K562 (cell line): ENCODE measurements around the gene ANKRD13B. TPM values are rescaled to one million over a fixed set of nuclear protein-coding genes. Genes with fewer than 3 reads are reported as not detected.
A peak's percentile ranks its signal among the peaks of the same experiment; 100 is the strongest.

Experiments
- CSDE1 ChIP-seq, 2 experiments: fragments of 450-650 bp; IDR thresholded peaks; 2 replicates each; pipeline ENCODE4 v1.6.1; 2016; ENCODE audit warnings: mild to moderate bottlenecking in 1 of 2
- HMGXB4 ChIP-seq: sonication (generic); formaldehyde crosslinking; IDR thresholded peaks from 2 replicates; pipeline ENCODE4 v1.8.1; 2023; ENCODE audit warnings: mild to moderate bottlenecking, missing genetic modification reagents
- HSF4 ChIP-seq: fragments of 250-450 bp; sonication (Bioruptor Pico); IDR thresholded peaks from 2 replicates; pipeline ENCODE4 v2.1.2; 2022; ENCODE audit warnings: mild to moderate bottlenecking, moderate library complexity, borderline replicate concordance
- IFI16 ChIP-seq: fragments of 250-450 bp; sonication (Bioruptor Pico); IDR thresholded peaks from 2 replicates; pipeline ENCODE4 v2.1.2; 2022; ENCODE audit warnings: mild to moderate bottlenecking, inconsistent platforms
- KDM2B ChIP-seq: fragments of 250-450 bp; sonication (Bioruptor Pico); IDR thresholded peaks from 2 replicates; pipeline ENCODE4 v1.8.0; 2021; ENCODE audit warnings: mild to moderate bottlenecking, moderate library complexity
- LEF1 ChIP-seq: fragments of 450-650 bp; IDR thresholded peaks from 2 replicates; pipeline ENCODE4 v1.6.1; 2016; ENCODE audit warnings: mild to moderate bottlenecking
- MAZ ChIP-seq, 2 experiments: fragments of 450-650 bp in 1 of 2; sonication (generic) in 1 of 2; formaldehyde crosslinking; IDR thresholded peaks in 1 of 2; conservative IDR thresholded peaks in 1 of 2; 2 replicates each; pipeline versions ENCODE4 v1.4.0 to v1.5.0; 2020; ENCODE audit warnings: mild to moderate bottlenecking in 1 of 2, missing genetic modification reagents in 1 of 2
- MBD1 ChIP-seq: fragments of 250-450 bp; sonication (Bioruptor Pico); IDR thresholded peaks from 2 replicates; pipeline ENCODE4 v1.8.0; 2022; ENCODE audit warnings: inconsistent platforms
- MEF2D ChIP-seq: conservative IDR thresholded peaks from 2 replicates; pipeline ENCODE4 v1.6.1; 2016; ENCODE audit warnings: low read depth, missing genetic modification characterization, missing compliant biosample characterization
- NKRF ChIP-seq: fragments of 450-650 bp; IDR thresholded peaks from 2 replicates; pipeline ENCODE4 v1.6.1; 2016; ENCODE audit warnings: borderline replicate concordance
- PHB ChIP-seq: fragments of 250-450 bp; sonication (Bioruptor Pico); IDR thresholded peaks from 2 replicates; pipeline ENCODE4 v1.5.0; 2021
- SETDB1 ChIP-seq: IDR thresholded peaks from one replicate; pipeline ENCODE4 v1.6.1; 2012; ENCODE audit warnings: low read length, control low read depth, inconsistent platforms
- SNAPC5 ChIP-seq: fragments of 250-450 bp; sonication (Bioruptor Pico); IDR thresholded peaks from 2 replicates; pipeline ENCODE4 v1.8.0; 2021; ENCODE audit warnings: moderate library complexity, mild to moderate bottlenecking, inconsistent platforms
- TOE1 ChIP-seq, 2 experiments: fragments of 450-650 bp in 1 of 2; sonication (generic) in 1 of 2; formaldehyde crosslinking in 1 of 2; IDR thresholded peaks; 2 replicates each; pipeline versions ENCODE4 v1.7.1 to v1.8.0; 2016 to 2022; ENCODE audit warnings: borderline replicate concordance in 2 of 2, mild to moderate bottlenecking in 2 of 2, antibody characterized with exemption in 1 of 2, inconsistent platforms in 1 of 2, low read depth in 1 of 2, missing genetic modification reagents in 1 of 2, moderate library complexity in 1 of 2
- ZBTB17 ChIP-seq: fragments of 450-650 bp; formaldehyde crosslinking; IDR thresholded peaks from 2 replicates; pipeline ENCODE4 v1.4.0; 2020; ENCODE audit warnings: mild to moderate bottlenecking
- ZBTB26 ChIP-seq: fragments of 450-650 bp; formaldehyde crosslinking; IDR thresholded peaks from 2 replicates; pipeline ENCODE4 v1.4.0; 2022; ENCODE audit warnings: missing genetic modification characterization
- ZNF280B ChIP-seq: fragments of 250-450 bp; sonication (Bioruptor Pico); IDR thresholded peaks from 2 replicates; pipeline ENCODE4 v1.5.1; 2021; ENCODE audit warnings: mild to moderate bottlenecking
- ZNF551 ChIP-seq: fragments of 250-450 bp; sonication (Bioruptor Pico); IDR thresholded peaks from 2 replicates; pipeline ENCODE4 v1.5.0; 2021; ENCODE audit warnings: mild to moderate bottlenecking, moderate library complexity
- polyA plus RNA-seq, 8 experiments: library from polyadenylated mRNA; depleted of rRNA in 4 of 8; stranded (reverse) in 5 of 8; unstranded in 3 of 8; fragments of >200 nt; fragmentation: Nextera tagmentation in 2 of 8; fragmentation: Illumina TruSeq in 1 of 8; extraction: Ambion mirVana in 2 of 8; extraction: Trizol in 1 of 8; gene quantifications; 2 replicates each; pipeline versions ENCODE4 v1.2.1 to v1.2.3, GENCODE V29; 2011 to 2014; ENCODE audit warnings: inconsistent platforms in 1 of 8, missing spikeins in 1 of 8
- total RNA-seq, 7 experiments: library from RNA; depleted of rRNA in 6 of 7; stranded (reverse); fragments of >200 nt in 6 of 7; fragmentation: Illumina TruSeq in 2 of 7; extraction: Trizol in 2 of 7; gene quantifications; 2 replicates each; pipeline versions ENCODE4 v1.2.1 to v1.2.3, GENCODE V29; 2011 to 2021; ENCODE audit warnings: low replicate concordance in 1 of 7

The ANKRD13B gene
- total and polyA plus RNA-seq, 9 of the 15 experiments (the other 6 are each of a cell fraction or from before 2014, with no cell fraction given) = 0.15 to 28.1 (median 4.6) TPM

GRCh38 chr17:29568331-29569244 is 24.3 kb upstream of the ANKRD13B start, which contains the start of gene TP53I13 (continued):
- TF ChIP-seq MBD1 (CRISPR knock-in tag) (no peak), ZNF280B (CRISPR knock-in tag) (no peak), TOE1 (IDR thresholded peaks at IDR 0.05; ENCODE audit: borderline replicate concordance) (no peak), TOE1 (CRISPR knock-in tag; IDR thresholded peaks at IDR 0.05; ENCODE audit: borderline replicate concordance, low read depth) (no peak), SETDB1 (no peak), MAZ (CRISPR knock-in tag; conservative IDR thresholded peaks at IDR 0.05 in 1 of 2, IDR thresholded peaks at IDR 0.05 in 1 of 2) (peak in 1 of 2 experiments; percentile 48; a peak in 2 of 4 replicates), IFI16 (CRISPR knock-in tag) (no peak), PHB (CRISPR knock-in tag) (no peak), ZBTB17 (CRISPR knock-in tag) (0 out of 2 replicates have a peak, but pooled peaks have one; percentile 17), LEF1 (no peak), ZNF551 (CRISPR knock-in tag) (no peak), KDM2B (CRISPR knock-in tag) (no peak), NKRF (no peak), HSF4 (CRISPR knock-in tag) (no peak), HMGXB4 (CRISPR knock-in tag) (0 out of 2 replicates have a peak, but pooled peaks have one; percentile 41), SNAPC5 (CRISPR knock-in tag) (no peak), ZBTB26 (CRISPR knock-in tag) (no peak), CSDE1 (IDR thresholded peaks at IDR 0.05) (no peak), MEF2D (tag) (no peak)
